ENCODE results near the gene CDK4.
"Not testable (repeated sequence)": the region's sequence is repeated elsewhere in the genome, so short reads cannot be mapped to it uniquely, and the experiment has no call there.

DNA sequence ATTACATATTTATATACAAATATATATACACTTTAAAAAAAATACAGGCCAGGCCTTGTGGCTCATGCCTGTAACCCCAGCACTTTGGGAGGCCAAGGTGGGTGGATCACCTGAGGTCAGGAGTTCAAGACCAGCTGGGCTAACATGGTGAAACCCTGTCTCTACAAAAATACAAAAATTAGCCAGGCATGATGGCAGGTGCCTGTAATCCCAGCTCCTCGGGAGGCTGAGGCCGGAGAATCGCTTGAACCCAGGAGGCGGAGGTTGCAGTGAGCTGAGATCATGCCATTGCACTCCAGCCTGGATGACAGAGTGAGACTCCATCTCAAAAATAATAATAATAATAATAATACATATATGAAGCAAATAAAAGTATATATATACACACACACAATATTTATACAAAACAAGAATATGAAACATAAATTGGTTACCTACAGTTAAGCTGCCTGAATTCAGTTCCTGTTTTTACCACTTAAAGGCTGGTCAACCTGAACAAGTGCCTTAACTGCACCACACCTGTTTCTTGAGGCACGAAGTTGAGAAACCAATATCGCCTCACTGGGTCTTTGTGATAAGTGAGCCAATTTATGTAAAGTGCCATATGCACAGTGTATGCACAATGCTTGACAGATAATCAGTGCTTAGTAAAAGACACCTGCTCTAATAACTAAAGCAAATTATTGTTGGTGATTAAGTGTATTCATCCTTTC lies 36.9 kb downstream of the CDK4 start:
- TF ChIP-seq JUND (IDR thresholded peaks at IDR 0.05); CTCF (IDR thresholded peaks at IDR 0.05; ENCODE audit: low read depth, low read length, missing input control); RAD21 (IDR thresholded peaks at IDR 0.05); FOXA1 (IDR thresholded peaks at IDR 0.05); YY1 (IDR thresholded peaks at IDR 0.05); SP1 (IDR thresholded peaks at IDR 0.05); ZBTB33 (IDR thresholded peaks at IDR 0.05): not testable (repeated sequence)
- TF ChIP-seq, protein P1, sequence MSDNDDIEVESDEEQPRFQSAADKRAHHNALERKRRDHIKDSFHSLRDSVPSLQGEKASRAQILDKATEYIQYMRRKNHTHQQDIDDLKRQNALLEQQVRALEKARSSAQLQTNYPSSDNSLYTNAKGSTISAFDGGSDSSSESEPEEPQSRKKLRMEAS (IDR thresholded peaks at IDR 0.05): not testable (repeated sequence)
- TF ChIP-seq, protein P2, sequence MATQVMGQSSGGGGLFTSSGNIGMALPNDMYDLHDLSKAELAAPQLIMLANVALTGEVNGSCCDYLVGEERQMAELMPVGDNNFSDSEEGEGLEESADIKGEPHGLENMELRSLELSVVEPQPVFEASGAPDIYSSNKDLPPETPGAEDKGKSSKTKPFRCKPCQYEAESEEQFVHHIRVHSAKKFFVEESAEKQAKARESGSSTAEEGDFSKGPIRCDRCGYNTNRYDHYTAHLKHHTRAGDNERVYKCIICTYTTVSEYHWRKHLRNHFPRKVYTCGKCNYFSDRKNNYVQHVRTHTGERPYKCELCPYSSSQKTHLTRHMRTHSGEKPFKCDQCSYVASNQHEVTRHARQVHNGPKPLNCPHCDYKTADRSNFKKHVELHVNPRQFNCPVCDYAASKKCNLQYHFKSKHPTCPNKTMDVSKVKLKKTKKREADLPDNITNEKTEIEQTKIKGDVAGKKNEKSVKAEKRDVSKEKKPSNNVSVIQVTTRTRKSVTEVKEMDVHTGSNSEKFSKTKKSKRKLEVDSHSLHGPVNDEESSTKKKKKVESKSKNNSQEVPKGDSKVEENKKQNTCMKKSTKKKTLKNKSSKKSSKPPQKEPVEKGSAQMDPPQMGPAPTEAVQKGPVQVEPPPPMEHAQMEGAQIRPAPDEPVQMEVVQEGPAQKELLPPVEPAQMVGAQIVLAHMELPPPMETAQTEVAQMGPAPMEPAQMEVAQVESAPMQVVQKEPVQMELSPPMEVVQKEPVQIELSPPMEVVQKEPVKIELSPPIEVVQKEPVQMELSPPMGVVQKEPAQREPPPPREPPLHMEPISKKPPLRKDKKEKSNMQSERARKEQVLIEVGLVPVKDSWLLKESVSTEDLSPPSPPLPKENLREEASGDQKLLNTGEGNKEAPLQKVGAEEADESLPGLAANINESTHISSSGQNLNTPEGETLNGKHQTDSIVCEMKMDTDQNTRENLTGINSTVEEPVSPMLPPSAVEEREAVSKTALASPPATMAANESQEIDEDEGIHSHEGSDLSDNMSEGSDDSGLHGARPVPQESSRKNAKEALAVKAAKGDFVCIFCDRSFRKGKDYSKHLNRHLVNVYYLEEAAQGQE (IDR thresholded peaks at IDR 0.05): not testable (repeated sequence)
- TF ChIP-seq, protein P3, sequence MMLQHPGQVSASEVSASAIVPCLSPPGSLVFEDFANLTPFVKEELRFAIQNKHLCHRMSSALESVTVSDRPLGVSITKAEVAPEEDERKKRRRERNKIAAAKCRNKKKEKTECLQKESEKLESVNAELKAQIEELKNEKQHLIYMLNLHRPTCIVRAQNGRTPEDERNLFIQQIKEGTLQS (IDR thresholded peaks at IDR 0.05): not testable (repeated sequence)
